Gastrocnemius medialis (tissue), 4 donors: ENCODE results near the gene DMAC2L. TPM values are rescaled to one million over a fixed set of nuclear protein-coding genes. Genes with fewer than 3 reads are reported as not detected.
A peak's percentile ranks its signal among the peaks of the same experiment; 100 is the strongest.

ENCODE experiments used
- ATAC-seq, 2 donors: fragments of 150-250 bp; one replicate each; pipeline ENCODE4 v1.9.1; 2016
- DNase-seq, 2 donors: peaks; one replicate each; pipeline ENCODE4 v3.0.0-alpha.2; 2019
- H3K27ac ChIP-seq, 4 donors: fragments of 200-600 bp; sonication (generic); 1 replicate in 1 of 4; 2 replicates in 3 of 4; pipeline ENCODE4 v1.5.1; 2016 to 2018; ENCODE audit warnings: mild to moderate bottlenecking in 2 of 4, moderate library complexity in 1 of 4
- H3K27me3 ChIP-seq, 3 donors: fragments of 200-600 bp; sonication (generic) in 2 of 3; 1 replicate in 1 of 3; 2 replicates in 2 of 3; pipeline versions ENCODE4 v1.5.1 to v1.6.0; 2016 to 2019; ENCODE audit warnings: mild to moderate bottlenecking in 1 of 3, moderate library complexity in 1 of 3
- H3K36me3 ChIP-seq, 2 donors: fragments of 200-600 bp; sonication (generic) in 1 of 2; one replicate each; pipeline ENCODE4 v1.5.1; 2017 to 2018
- H3K4me1 ChIP-seq, 2 donors: fragments of 200-600 bp; sonication (generic) in 1 of 2; one replicate each; pipeline ENCODE4 v1.5.1; 2016 to 2017; ENCODE audit warnings: mild to moderate bottlenecking in 2 of 2
- H3K4me3 ChIP-seq, 4 donors: fragments of 200-600 bp; sonication (generic) in 3 of 4; 1 replicate in 1 of 4; 2 replicates in 3 of 4; pipeline ENCODE4 v1.5.1; 2016 to 2019; ENCODE audit warnings: mild to moderate bottlenecking in 2 of 4
- H3K9me3 ChIP-seq, 3 donors: fragments of 200-600 bp; sonication (generic) in 2 of 3; 1 replicate in 1 of 3; 2 replicates in 2 of 3; pipeline ENCODE4 v1.5.1; 2016 to 2019
- CTCF ChIP-seq, 5 experiments: fragments of 450-650 bp in 3 of 5; fragments of 200-600 bp in 2 of 5; sonication (generic) in 2 of 5; IDR thresholded peaks in 4 of 5; conservative IDR thresholded peaks in 1 of 5; 1 replicate in 4 of 5; 2 replicates in 1 of 5; pipeline ENCODE4 v1.5.1; 2016 to 2019; ENCODE audit warnings: antibody characterized with exemption in 5 of 5, mild to moderate bottlenecking in 3 of 5, moderate library complexity in 3 of 5
- POLR2A ChIP-seq, 2 donors: fragments of 450-650 bp; IDR thresholded peaks; one replicate each; pipeline ENCODE4 v1.6.1; 2017; ENCODE audit warnings: antibody characterized with exemption in 2 of 2, mild to moderate bottlenecking in 2 of 2, moderate library complexity in 2 of 2
- in situ Hi-C, 4 donors: fragments of 200-750 bp; cut with MboI; loops; one replicate each; pipeline versions ENCODE4 v1.15.0 to v1.8.0; 2017; ENCODE audit warnings: low sequenced_read_pairs in 4 of 4
- intact Hi-C: fragments of 100-400 bp; cut with DNase I; formaldehyde crosslinking; loops from one replicate; pipeline ENCODE4 v1.15.1; 2023; ENCODE audit warnings: low total_unique reads
- total RNA-seq, 4 donors: library from RNA; depleted of rRNA; stranded (reverse); fragments of >200 nt; gene quantifications; one replicate each; pipeline versions ENCODE4 v1.1.0 to v1.2.3, GENCODE V29; 2016

Gene DMAC2L
- total RNA-seq: 10 to 100 TPM; 18.6 to 42.2 (median 24.6) TPM

GRCh38 chr14:50311972-50312733, at the start of gene DMAC2L, which contains the start of gene L2HGDH:
Gene DMAC2L (plus strand): TSS chr14:50312324. CDS start chr14:50321488, 9,164 bp downstream.
Gene L2HGDH (minus strand): TSS chr14:50312229. CDS start chr14:50312150, 79 bp downstream.
- in situ Hi-C loops: loop anchor here in 2 of 4 donors (25.0 kb wide), 1 partner anchor 475 kb away; no protein-coding TSS in a partner anchor
- peak; percentile 91 to 95 for ATAC-seq
- intact Hi-C loops: loop anchor here (2.0 to 10.0 kb wide), 4 partner anchors 81 to 447 kb away; partner anchors contain the start of genes CDKL1, MAP4K5 and SOS2
- Histone ChIP-seq H3K27me3 (no peaks in the 10 kb centered on the region), H3K4me3 (peak within 1 kb of the TSS; percentile 61 to 92 (median 86)), H3K36me3 (no peaks in the 10 kb centered on the region), H3K27ac (peak within 1 kb of the TSS; percentile 94 to 98 (median 96)), H3K4me1 (peaks cover 18% of the 10 kb centered on the region in 2 donors), H3K9me3 (no peaks in the 10 kb centered on the region)
- peak; percentile 85 to 92 for DNase-seq
- peak; percentile 79 to 83 for TF ChIP-seq POLR2A (IDR thresholded peaks at IDR 0.05)
- TF ChIP-seq CTCF (IDR thresholded peaks at IDR 0.05 in 4 of 5, conservative IDR thresholded peaks at IDR 0.05 in 1 of 5): peak; percentile 10 to 78 (median 56)

- ATAC-seq (no peak), DNase-seq (no peak)
- Histone ChIP-seq H3K4me1 (peaks cover 11 to 17% of the 10 kb centered on the region in 2 donors), H3K9me3 (no peaks in the 10 kb centered on the region), H3K4me3 (no peak overlapping the region), H3K27me3 (no peaks in the 10 kb centered on the region), H3K27ac (peak overlapping the region; percentile 18 to 58 (median 40)), H3K36me3 (no peaks in the 10 kb centered on the region)
- in situ Hi-C loops: no loop called here
- intact Hi-C loops: no loop called here
- TF ChIP-seq CTCF (IDR thresholded peaks at IDR 0.05 in 4 of 5, conservative IDR thresholded peaks at IDR 0.05 in 1 of 5) (no peak), POLR2A (IDR thresholded peaks at IDR 0.05) (no peak)
Measured at GRCh38 chr14:50262865-50263264, 49.3 kb upstream of the DMAC2L start.

GRCh38 chr14:50263321-50263720, 48.8 kb upstream of the DMAC2L start:
- Histone ChIP-seq H3K4me1 (peaks cover 11 to 17% of the 10 kb centered on the region in 2 donors), H3K9me3 (no peaks in the 10 kb centered on the region), H3K36me3 (no peaks in the 10 kb centered on the region), H3K27me3 (no peaks in the 10 kb centered on the region), H3K4me3 (no peak overlapping the region), H3K27ac (peak overlapping the region; percentile 18 to 58 (median 40))
- DNase-seq (no peak), ATAC-seq (no peak)
- TF ChIP-seq CTCF (IDR thresholded peaks at IDR 0.05 in 4 of 5, conservative IDR thresholded peaks at IDR 0.05 in 1 of 5) (no peak), POLR2A (IDR thresholded peaks at IDR 0.05) (no peak)
- intact Hi-C loops (no loop called here), in situ Hi-C loops (no loop called here)

- no peak overlapping the region for H3K27ac ChIP-seq
- no peaks in the 10 kb centered on the region for H3K27me3 ChIP-seq
- H3K4me1 ChIP-seq: peaks cover 11 to 17% of the 10 kb centered on the region in 2 donors
- DNase-seq: no peak
- TF ChIP-seq POLR2A (IDR thresholded peaks at IDR 0.05) (no peak), CTCF (IDR thresholded peaks at IDR 0.05 in 4 of 5, conservative IDR thresholded peaks at IDR 0.05 in 1 of 5) (no peak)
- H3K36me3 ChIP-seq: no peaks in the 10 kb centered on the region
- no peaks in the 10 kb centered on the region for H3K9me3 ChIP-seq
- no peak for ATAC-seq
- intact Hi-C loops (no loop called here), in situ Hi-C loops (no loop called here)
- no peak overlapping the region for H3K4me3 ChIP-seq
Measured at GRCh38 chr14:50265029-50265428, 47.1 kb upstream of the DMAC2L start.
